GM19468 (cell line): ENCODE measurements around the gene SDK2.

Experiments used
- ATAC-seq: cut with Tn5 transposase; IDR thresholded peaks from one replicate; pipeline ENCODE4 v1.9.1; 2021; ENCODE audit warnings: mild to moderate bottlenecking, moderate library complexity, moderate number of reproducible peaks; ENCODE audit not compliant: unreplicated experiment; ENCODE audit errors: extremely low read depth

Gene SDK2

GRCh38 chr17:73412914-73413313 is 231.3 kb downstream of the SDK2 start:
- ATAC-seq = no peak

GRCh38 chr17:73411313-73411747 is 232.9 kb downstream of the SDK2 start:
- no peak for ATAC-seq

- ATAC-seq = no peak
These were observed 233.5 kb downstream of the SDK2 start for GRCh38 chr17:73410586-73411312.

GRCh38 chr17:73404246-73404645 is 240.0 kb downstream of the SDK2 start:
- no peak for ATAC-seq

- no peak for ATAC-seq
These were observed 241.8 kb downstream of the SDK2 start for GRCh38 chr17:73402466-73402865.

GRCh38 chr17:73401911-73402310 is 242.3 kb downstream of the SDK2 start:
- ATAC-seq = no peak

- no peak for ATAC-seq
These were observed 243.2 kb downstream of the SDK2 start for GRCh38 chr17:73400915-73401545.

- no peak for ATAC-seq
These were observed 245.2 kb downstream of the SDK2 start for GRCh38 chr17:73399056-73399455.

GRCh38 chr17:73397856-73398540 is 246.2 kb downstream of the SDK2 start:
- no peak for ATAC-seq

GRCh38 chr17:73397278-73397826 is 246.9 kb downstream of the SDK2 start:
- no peak for ATAC-seq

- no peak for ATAC-seq
These were observed 247.6 kb downstream of the SDK2 start for GRCh38 chr17:73396431-73397277.

GRCh38 chr17:73394512-73395450 is 249.5 kb downstream of the SDK2 start:
- ATAC-seq = no peak

- no peak for ATAC-seq
These were observed 250.3 kb downstream of the SDK2 start for GRCh38 chr17:73393962-73394361.

GRCh38 chr17:73393381-73393780 is 250.9 kb downstream of the SDK2 start:
- no peak for ATAC-seq

- no peak for ATAC-seq
These were observed 252.6 kb downstream of the SDK2 start for GRCh38 chr17:73391331-73392265.

GRCh38 chr17:73390851-73391250 is 253.4 kb downstream of the SDK2 start:
- ATAC-seq = no peak

- no peak for ATAC-seq
These were observed 254.0 kb downstream of the SDK2 start for GRCh38 chr17:73390221-73390620.

- no peak for ATAC-seq
These were observed 254.8 kb downstream of the SDK2 start for GRCh38 chr17:73389411-73389810.
